ENCODE measurements around the gene RCN2. TPM values are rescaled to one million over a fixed set of nuclear protein-coding genes. Genes with fewer than 3 reads are reported as not detected.
"Not testable (repeated sequence)": the region's sequence is repeated elsewhere in the genome, so short reads cannot be mapped to it uniquely, and the experiment has no call there.

Gene RCN2
- total RNA-seq, 1 donor from 2014 or later = 645 TPM

DNA sequence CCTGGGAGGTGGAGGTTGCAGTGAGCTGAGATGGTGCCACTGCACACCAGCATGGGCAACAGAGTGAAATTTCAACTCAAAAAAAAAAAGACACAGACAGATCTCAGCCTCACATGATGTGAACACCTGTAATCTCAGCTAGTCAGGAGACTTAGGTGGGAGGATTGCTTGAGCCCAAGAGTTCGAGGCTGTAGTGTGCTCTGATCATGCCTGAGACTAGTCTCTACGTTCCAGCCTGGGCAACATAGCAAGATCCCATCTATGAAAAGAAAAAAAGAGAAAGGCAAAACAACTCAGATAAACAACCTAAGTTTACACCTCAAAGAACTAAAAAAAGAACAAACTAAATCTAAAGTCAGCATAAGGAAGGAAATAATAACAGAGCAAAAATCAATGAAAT is 37.4 kb upstream of the RCN2 start:
- Mint-ChIP-seq H3K36me3 (peaks cover 27% of the 10 kb centered on the region), H3K4me3 (no peak overlapping the region)

DNA sequence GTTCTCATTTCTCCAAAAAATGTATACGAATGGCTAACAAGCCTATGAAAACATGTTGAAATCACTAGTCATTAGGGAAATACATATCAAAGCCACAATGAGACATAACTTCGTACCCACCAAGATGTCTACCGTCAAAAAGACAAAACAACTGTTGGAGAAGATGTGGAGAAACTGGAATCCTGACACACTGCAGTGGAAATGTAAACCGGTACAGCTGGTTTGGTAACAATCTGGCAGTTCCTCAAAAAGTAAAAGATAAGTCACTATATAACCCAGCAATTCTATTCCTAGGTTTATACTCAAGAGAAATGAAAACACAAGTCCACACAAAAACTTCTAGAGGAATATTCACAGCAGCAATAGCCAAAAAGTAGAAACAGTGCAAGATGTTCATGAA is 33.4 kb upstream of the RCN2 start:
- Mint-ChIP-seq H3K4me1 (no peaks in the 10 kb centered on the region), H3K9me3 (peaks cover 31% of the 10 kb centered on the region), H3K36me3 (peaks cover 23% of the 10 kb centered on the region), H3K27me3 (ENCODE audit: insufficient read depth, low read depth) (peaks cover 2% of the 10 kb centered on the region), H3K27ac (no peak overlapping the region), H3K4me3 (no peak overlapping the region)
- Histone ChIP-seq H3K4me1 (no peaks in the 10 kb centered on the region), H3K27me3 (no peaks in the 10 kb centered on the region), H3K36me3 (no peaks in the 10 kb centered on the region), H3K4me3 (no peak overlapping the region), H4K20me1 (ENCODE audit: low read depth) (no peaks in the 10 kb centered on the region), H3K27ac (no peak overlapping the region), H3K79me2 (ENCODE audit: low read depth) (peaks cover 22% of the 10 kb centered on the region), H3K9ac (no peak overlapping the region), H3K9me3 (ENCODE audit: low read depth) (peaks cover 4% of the 10 kb centered on the region), H2AFZ (replicated peaks) (no peak overlapping the region), H3K4me2 (no peak overlapping the region), H3F3A (ENCODE audit: low read depth) (no peaks in the 10 kb centered on the region)
- no peak for DNase-seq (ENCODE audit: low spot score)
- TF ChIP-seq, protein P1, sequence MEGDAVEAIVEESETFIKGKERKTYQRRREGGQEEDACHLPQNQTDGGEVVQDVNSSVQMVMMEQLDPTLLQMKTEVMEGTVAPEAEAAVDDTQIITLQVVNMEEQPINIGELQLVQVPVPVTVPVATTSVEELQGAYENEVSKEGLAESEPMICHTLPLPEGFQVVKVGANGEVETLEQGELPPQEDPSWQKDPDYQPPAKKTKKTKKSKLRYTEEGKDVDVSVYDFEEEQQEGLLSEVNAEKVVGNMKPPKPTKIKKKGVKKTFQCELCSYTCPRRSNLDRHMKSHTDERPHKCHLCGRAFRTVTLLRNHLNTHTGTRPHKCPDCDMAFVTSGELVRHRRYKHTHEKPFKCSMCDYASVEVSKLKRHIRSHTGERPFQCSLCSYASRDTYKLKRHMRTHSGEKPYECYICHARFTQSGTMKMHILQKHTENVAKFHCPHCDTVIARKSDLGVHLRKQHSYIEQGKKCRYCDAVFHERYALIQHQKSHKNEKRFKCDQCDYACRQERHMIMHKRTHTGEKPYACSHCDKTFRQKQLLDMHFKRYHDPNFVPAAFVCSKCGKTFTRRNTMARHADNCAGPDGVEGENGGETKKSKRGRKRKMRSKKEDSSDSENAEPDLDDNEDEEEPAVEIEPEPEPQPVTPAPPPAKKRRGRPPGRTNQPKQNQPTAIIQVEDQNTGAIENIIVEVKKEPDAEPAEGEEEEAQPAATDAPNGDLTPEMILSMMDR (IDR thresholded peaks at IDR 0.05) = no peak
- TF ChIP-seq EZH2 (IDR thresholded peaks at IDR 0.05) = no peak
- no peak for TF ChIP-seq EZH2phosphoT487 (IDR thresholded peaks at IDR 0.05)

More for the DNA sequence above, 37.4 kb upstream of the RCN2 start:
- Histone ChIP-seq H3K4me3 (no peak overlapping the region), H3F3A (ENCODE audit: low read depth) (no peaks in the 10 kb centered on the region), H3K9ac (no peak overlapping the region), H3K27me3 (no peaks in the 10 kb centered on the region), H2AFZ (replicated peaks) (no peak overlapping the region), H3K36me3 (no peaks in the 10 kb centered on the region), H3K9me3 (ENCODE audit: low read depth) (peaks cover 4% of the 10 kb centered on the region), H4K20me1 (ENCODE audit: low read depth) (no peaks in the 10 kb centered on the region), H3K4me2 (no peak overlapping the region), H3K79me2 (ENCODE audit: low read depth) (peaks cover 16% of the 10 kb centered on the region), H3K27ac (no peak overlapping the region), H3K4me1 (no peaks in the 10 kb centered on the region)
- Mint-ChIP-seq H3K27me3 (ENCODE audit: insufficient read depth, low read depth) (peaks cover 2% of the 10 kb centered on the region), H3K27ac (no peak overlapping the region), H3K9me3 (peaks cover 55% of the 10 kb centered on the region), H3K4me1 (no peaks in the 10 kb centered on the region)
- no peak for DNase-seq (ENCODE audit: low spot score)
- TF ChIP-seq EZH2phosphoT487 (IDR thresholded peaks at IDR 0.05) (no peak), EZH2 (IDR thresholded peaks at IDR 0.05) (no peak)
- TF ChIP-seq, protein P1 (IDR thresholded peaks at IDR 0.05) = no peak

DNA sequence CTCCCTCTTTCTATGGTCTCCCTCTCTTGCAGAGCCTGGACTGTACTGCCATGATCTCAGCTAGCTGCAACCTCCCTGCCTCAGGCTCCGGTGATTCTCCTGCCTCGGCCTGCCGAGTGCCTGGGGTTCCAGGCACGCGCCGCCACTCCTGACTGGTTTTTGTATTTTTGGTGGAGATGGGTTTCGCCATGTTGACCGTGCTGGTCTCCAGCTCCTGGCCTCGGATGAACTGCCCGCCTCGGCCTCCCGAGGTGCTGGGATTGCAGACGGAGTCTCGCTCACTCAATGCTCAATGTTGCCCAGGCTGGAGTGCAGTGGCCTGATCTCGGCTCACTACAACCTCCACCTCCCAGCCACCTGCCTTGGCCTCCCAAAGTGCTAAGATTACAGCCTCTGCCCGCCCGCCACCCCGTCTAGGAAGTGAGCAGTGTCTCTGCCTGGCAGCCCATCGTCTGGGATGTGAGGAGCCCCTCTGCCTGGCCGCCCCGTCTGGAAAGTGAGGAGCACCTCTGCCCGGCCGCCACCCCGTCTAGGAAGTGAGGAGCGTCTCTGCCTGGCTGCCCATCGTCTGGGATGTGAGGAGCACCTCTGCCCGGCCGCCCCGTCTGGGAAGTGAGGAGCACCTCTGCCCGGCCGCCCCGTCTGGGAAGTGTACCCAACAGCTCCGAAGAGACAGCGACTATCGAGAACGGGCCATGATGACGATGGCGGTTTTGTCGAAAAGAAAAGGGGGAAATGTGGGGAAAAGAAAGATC is 32.2 kb upstream of the RCN2 start:
- not testable (repeated sequence) for H3K36me3 ChIP-seq; H4K20me1 ChIP-seq (ENCODE audit: low read depth); H3K9me3 ChIP-seq (ENCODE audit: low read depth); H3K4me3 ChIP-seq; H3F3A ChIP-seq (ENCODE audit: low read depth); H3K27ac ChIP-seq; H3K4me2 ChIP-seq; H3K27ac Mint-ChIP-seq; H3K4me1 ChIP-seq; H3K27me3 ChIP-seq; DNase-seq (ENCODE audit: low spot score); H3K4me3 Mint-ChIP-seq; H2AFZ ChIP-seq (replicated peaks); H3K27me3 Mint-ChIP-seq (ENCODE audit: insufficient read depth, low read depth); H3K9ac ChIP-seq
- Mint-ChIP-seq H3K4me1 (peaks cover 11% of the 10 kb centered on the region), H3K36me3 (peaks cover 17% of the 10 kb centered on the region), H3K9me3 (peaks cover 22% of the 10 kb centered on the region)
- peaks cover 14% of the 10 kb centered on the region for H3K79me2 ChIP-seq (ENCODE audit: low read depth)

DNA sequence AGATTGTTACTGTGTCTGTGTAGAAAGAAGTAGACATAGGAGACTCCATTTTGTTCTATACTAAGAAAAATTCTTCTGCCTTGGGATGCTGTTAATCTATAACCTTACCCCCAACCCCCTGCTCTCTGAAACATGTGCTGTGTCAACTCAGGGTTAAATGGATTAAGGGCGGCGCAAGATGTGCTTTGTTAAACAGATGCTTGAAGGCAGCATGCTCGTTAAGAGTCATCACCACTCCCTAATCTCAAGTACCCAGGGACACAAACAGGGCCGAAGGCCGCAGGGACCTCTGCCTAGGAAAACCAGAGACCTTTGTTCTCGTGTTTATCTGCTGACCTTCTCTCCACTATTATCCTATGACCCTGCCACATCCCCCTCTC is 31.6 kb upstream of the RCN2 start:
- not testable (repeated sequence) for H3K79me2 ChIP-seq (ENCODE audit: low read depth); H4K20me1 ChIP-seq (ENCODE audit: low read depth); H3K4me3 Mint-ChIP-seq; H3F3A ChIP-seq (ENCODE audit: low read depth); H3K36me3 ChIP-seq; H3K27me3 ChIP-seq; H2AFZ ChIP-seq (replicated peaks); H3K4me3 ChIP-seq; H3K27me3 Mint-ChIP-seq (ENCODE audit: insufficient read depth, low read depth); H3K9ac ChIP-seq; DNase-seq (ENCODE audit: low spot score); H3K4me2 ChIP-seq; H3K27ac ChIP-seq; H3K27ac Mint-ChIP-seq; H3K9me3 ChIP-seq (ENCODE audit: low read depth)
- Mint-ChIP-seq H3K36me3 (peaks cover 17% of the 10 kb centered on the region), H3K4me1 (peaks cover 14% of the 10 kb centered on the region), H3K9me3 (peaks cover 22% of the 10 kb centered on the region)
- H3K4me1 ChIP-seq = peaks cover 10% of the 10 kb centered on the region

Data from neural progenitor cell (in vitro differentiated cells).